ENCODE data around the gene HERC6.
"Not testable (repeated sequence)": the region's sequence is repeated elsewhere in the genome, so short reads cannot be mapped to it uniquely, and the experiment has no call there.

The HERC6 gene

DNA sequence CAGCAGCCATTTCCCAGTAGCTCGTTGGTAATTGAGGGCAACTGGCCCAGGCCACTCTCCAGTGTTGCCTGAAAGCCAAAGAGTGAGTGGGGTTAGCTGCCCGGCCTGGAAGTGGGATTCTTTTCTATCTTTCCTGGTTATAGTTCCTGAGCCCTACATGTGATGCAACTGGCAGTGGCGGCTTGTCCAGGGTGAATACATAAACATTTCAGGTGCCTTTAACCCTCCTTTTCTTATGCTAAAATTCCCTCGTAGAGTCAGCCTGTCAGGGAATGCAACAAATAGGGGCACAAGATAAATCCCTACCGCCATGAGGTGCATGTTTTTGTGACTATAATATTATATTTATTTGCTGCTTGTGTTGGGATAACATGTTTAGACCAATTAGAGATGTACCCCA is 64.8 kb downstream of the HERC6 start:
- in situ Hi-C loops (cut with MboI; ENCODE audit: low sequenced_read_pairs) = no loop called here

DNA sequence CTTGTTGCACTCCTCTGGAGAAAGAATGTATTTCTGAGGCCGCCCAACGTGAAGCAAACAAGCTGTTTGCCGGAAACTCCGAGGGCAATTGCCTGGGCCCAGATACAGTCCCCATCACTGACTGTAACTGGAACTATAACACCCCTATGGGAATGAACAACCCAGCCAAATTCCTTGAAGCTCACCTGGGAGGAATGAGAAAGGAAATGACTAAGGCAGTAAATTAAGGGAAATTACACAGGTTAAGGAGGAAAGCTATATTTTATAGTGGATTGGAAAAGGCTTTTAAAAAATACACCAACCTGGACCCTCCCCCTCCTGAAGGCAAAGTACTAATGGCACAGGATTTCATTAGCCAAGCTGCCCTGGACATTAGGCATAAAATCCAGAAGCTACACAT is 66.6 kb downstream of the HERC6 start:
- in situ Hi-C loops (cut with MboI; ENCODE audit: low sequenced_read_pairs) = no loop called here

DNA sequence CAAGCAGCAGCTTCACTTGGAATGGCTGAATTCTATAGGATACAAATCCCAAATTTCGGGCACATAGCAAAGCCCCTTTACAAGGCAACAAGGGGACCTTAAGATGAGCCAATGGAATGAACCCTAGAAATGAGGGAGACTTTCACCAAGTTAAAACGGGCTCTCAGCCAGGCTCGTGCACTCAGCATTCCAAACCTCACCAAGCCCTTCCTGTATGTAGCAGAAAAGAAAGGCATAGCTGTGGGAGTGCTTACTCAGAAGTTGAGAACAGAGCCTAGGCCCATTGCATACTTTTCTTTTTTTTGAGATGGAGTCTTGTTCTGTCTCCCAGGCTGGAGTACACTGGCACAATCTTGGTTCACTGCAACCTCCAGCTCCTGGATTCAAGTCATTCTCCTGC is 67.5 kb downstream of the HERC6 start:
- in situ Hi-C loops (cut with MboI; ENCODE audit: low sequenced_read_pairs) = no loop called here

DNA sequence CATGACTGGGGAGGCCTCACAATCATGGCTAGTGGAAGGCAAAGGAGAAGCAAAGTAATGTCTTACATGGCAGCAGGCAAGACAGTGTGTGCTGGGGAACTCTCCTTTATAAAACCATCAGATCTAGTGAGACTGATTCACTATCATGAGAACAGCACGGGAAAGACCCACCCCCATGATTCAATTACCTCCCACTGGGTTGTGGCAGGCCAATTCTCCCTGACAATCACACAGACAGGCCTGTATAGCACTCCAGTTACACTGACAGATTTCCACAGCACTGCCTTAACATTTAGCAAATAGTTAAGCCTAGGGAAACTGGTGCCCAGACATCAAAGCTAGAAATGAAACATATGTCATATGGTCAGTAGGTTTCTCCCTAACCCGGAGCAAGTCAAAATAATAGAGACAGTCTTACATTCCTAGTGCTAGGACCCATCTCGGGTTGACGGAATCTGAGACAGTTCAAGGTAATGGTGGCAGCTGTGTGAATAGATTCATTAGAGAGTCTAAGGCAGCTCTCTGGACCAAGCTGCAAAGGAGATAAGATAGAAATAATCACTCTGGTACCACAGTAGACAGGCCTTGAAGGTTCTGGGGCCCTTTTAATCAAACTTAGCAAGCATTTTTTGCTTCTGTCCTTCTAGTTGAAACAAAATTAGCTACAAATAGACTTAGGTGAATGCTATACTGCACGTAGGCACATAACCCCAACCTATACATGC is 68.9 kb downstream of the HERC6 start:
- in situ Hi-C loops (cut with MboI; ENCODE audit: low sequenced_read_pairs) = no loop called here

DNA sequence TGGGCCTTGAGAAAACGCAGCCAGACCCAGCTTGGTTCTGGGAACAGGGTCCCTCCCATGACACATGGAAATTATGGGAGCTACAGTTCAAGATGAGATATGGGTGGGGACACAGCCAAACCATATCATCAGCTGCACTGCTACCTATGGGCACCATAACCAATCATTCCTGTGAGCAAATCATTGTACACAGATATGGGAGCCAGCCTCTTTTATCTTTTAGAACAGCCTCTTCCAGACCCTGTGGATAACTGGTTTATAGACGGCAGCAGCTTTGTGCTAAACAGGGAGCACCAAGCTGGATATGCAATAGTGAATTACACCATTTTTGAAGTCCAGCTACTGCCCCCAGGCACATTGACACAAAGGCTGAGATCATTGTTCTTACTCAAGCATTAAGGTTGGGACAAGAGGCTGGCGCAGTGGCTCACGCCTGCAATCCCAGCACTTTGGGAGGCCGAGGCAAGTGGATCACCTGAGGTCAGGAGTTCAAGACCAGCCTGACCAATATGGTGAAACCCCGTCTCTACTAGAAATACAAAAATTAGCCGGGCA is 69.6 kb downstream of the HERC6 start:
- in situ Hi-C loops (cut with MboI; ENCODE audit: low sequenced_read_pairs) = not testable (repeated sequence)

DNA sequence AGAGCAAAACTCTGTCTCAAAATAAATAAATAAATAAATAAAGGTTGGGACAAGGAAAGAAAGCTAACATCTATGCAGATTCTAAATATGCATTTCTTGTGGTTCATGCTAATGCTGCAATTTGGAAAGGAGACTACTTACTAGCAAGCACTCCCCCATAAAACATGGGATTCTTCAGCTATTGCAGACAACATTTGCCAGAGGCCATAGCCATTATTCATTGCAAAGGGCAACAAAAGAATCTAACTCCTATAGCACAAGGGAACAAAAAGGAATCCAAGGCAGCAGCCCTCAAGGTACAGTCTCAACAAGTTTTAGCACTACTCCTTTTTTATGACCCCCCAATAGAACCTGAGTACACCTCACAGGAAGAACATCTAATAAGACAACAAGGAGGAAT is 70.2 kb downstream of the HERC6 start:
- in situ Hi-C loops (cut with MboI; ENCODE audit: low sequenced_read_pairs) = no loop called here

DNA sequence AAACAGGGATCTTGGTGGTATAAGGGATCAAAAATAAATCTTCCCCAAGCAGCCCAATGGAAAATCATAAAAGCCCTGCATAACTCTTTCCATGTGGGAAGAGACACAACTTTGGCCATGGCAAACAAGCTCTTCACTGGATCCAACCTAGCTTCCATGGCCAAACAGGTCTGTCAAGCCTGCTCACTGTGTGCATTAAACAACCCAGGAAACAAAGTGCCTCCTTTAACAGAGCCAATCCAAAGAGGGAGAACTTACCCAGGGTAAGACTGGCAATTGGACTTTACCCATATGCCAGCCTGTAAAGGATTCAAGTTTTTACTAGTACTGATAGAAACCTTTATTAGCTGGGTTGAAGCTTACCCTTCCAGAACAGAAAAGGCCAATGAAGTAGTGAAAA is 70.6 kb downstream of the HERC6 start:
- in situ Hi-C loops (cut with MboI; ENCODE audit: low sequenced_read_pairs) = no loop called here

DNA sequence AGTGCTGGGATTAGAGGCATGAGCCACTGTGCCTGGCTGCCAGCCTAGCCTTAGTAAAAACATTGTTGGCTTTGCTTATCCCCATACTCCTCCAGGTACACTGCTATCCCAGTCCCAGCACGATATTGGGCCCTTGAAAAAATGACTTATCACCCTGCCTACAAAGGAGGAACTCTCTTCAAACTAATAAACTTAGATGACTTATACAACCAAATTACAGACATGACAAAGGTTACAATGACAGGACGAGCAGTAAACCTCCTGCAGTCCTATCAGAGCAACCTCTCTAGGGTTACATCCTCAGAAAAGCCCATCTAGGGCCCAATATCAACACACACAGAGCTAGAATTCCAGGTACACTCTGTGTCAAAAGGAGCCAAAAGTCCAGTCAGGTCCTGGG is 72.6 kb downstream of the HERC6 start:
- in situ Hi-C loops (cut with MboI; ENCODE audit: low sequenced_read_pairs) = no loop called here

DNA sequence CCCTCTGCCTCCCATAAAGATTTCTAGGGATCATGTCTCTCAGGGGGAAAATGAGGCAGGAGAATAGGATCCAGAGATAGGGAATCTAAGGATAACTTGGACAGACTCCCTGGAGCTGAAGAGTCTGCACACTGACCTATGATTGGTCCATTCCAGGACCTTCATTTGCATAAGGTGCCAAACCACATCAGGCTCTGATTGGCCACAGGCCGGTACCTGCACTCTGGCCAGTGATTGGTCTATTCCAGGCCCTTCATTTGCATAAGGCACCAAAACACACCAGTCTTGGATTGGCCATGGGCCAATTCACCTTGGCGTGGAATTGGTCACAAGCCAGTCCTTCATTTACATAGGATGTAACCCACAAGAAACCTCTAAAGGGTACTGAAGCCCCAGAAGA is 74.3 kb downstream of the HERC6 start:
- in situ Hi-C loops (cut with MboI; ENCODE audit: low sequenced_read_pairs) = no loop called here

DNA sequence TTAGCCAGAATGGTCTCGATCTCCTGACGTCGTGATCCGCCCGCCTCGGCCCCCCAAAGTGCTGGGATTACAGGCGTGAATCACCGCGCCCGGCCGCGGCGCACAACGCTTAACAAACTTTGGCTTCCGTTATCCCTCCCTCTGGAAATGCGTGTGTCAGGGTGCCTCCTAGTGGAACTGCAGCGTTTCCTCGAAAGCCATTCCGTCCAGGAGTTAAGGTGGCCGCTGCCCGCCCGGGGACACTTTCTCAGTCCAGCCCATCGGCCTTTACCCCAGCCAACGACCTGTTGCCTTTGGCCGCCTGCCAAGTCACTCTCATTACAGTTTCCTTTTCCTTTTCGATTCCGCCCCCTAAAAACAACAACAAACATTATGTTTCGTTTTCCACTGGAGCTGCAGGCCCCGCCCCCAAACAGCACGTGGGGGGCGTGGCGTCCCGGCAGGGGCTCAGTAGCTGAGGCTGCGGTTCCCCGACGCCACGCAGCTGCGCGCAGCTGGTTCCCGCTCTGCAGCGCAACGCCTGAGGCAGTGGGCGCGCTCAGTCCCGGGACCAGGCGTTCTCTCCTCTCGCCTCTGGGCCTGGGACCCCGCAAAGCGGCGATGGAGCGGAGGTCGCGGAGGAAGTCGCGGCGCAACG is 78.1 kb downstream of the HERC6 start, which contains the start of gene HERC5:
TSS of gene HERC5 (plus strand) at position 450 of the 637 bp plus-strand sequence. CDS start at position 601, 151 bp downstream.
- in situ Hi-C loops (cut with MboI; ENCODE audit: low sequenced_read_pairs) = no loop called here

DNA sequence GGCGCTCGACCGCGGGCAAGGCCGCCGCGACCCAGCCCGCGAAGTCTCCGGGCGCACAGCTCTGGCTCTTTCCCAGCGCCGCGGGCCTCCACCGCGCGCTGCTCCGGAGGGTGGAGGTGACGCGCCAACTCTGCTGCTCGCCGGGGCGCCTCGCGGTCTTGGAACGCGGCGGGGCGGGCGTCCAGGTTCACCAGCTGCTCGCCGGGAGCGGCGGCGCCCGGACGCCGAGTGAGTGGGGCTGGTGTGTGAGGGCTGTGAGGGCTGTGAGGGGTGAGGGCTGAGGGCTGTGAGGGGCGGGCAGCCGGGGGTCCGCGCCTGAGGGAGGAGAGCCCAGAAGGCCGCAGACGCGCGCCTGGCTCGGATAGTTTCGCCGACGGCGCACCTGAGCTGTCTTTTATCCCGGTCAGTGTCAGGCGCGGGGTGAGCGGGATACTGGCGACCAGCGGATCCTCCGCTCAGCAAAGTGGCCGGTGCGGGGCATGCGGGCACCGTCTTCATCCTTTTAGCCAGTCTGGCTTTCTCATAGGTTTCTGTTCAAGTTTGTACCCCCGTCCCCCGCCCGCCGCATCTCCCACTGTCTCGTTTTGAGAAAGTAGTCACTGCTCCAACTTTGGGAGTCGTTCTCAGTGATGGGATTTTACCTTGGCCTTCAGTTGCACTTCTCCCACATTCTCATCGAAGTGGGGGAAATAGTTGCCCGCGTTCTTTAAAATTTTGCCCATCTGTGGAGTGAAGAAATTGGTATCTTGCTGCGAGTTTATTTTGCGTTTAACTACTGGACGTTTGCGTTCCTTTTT is 78.9 kb downstream of the HERC6 start:
- in situ Hi-C loops (cut with MboI; ENCODE audit: low sequenced_read_pairs) = no loop called here

DNA sequence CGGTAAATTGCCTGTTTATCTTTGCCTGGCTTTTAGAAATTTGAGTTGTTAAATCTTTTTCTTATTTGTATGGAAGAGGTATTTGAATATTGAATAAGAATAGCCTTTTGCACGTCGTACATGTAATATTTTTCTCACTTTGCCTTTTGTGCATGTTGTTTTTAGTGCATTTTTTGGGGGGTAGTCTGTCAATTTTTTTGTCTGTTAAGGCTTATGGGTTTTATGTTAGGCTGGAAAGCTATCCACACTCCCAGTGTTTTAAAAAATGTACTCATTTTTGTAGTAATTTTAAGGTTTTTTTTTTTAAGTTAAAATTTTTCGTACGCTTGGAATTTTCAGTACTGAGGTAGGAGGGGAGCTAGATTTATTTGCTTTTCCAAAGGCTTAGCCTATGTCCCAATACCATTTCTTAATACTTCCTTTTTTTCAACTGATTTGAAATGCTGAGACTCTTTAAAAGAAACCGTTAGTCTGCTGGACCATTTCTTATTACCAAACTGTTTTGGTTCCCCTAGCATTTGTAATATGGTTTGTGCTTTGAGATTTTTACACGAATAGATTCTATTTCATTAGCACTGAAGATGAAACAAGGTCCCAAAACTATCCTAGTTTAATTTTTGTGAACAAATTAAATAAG is 79.6 kb downstream of the HERC6 start:
- in situ Hi-C loops (cut with MboI; ENCODE audit: low sequenced_read_pairs) = no loop called here

DNA sequence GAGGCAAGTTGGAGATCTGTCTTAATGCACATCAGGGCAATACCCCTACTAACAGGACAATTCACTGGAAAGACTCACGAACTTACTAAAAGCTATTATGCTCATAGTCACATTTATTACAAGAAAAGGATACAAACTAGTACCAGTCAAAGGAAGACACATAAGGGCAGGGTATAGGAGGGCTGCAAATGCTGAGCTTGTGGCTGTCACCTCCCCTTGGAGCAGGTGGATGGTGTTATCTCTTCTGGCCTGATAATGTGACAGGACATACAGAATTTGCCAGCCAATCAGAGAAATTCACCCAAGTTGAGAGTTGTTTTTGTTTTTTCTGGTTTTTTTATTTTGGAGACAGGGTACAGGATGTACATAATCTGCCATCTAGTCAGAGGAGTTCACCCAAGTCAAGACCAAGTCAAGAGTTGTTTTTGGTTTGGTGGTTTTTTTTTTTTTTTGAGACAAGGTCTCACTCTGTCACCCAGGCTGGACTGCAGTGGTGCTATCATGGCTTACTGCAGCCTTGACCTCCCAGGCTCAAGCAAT is 87.1 kb downstream of the HERC6 start:
- in situ Hi-C loops (cut with MboI; ENCODE audit: low sequenced_read_pairs) = no loop called here

DNA sequence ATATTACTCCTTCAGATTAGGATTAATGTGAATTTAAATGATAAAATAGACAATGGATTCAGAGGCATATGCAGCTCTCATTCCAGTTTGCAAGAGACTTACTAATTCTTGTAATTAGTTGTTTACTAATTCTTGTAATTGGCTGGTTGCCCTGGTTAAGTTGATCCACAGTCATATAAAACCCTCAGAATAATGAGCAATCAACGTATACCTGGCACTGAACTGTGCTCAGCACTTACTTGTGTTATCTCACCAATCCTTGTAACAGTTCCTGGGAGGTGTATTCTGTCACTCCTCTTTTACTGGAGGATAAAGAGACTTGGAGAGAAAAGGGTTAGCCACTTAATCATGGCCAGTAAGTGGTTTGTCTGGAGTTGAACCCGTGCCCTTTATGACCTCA is 88.7 kb downstream of the HERC6 start:
- in situ Hi-C loops (cut with MboI; ENCODE audit: low sequenced_read_pairs) = no loop called here

DNA sequence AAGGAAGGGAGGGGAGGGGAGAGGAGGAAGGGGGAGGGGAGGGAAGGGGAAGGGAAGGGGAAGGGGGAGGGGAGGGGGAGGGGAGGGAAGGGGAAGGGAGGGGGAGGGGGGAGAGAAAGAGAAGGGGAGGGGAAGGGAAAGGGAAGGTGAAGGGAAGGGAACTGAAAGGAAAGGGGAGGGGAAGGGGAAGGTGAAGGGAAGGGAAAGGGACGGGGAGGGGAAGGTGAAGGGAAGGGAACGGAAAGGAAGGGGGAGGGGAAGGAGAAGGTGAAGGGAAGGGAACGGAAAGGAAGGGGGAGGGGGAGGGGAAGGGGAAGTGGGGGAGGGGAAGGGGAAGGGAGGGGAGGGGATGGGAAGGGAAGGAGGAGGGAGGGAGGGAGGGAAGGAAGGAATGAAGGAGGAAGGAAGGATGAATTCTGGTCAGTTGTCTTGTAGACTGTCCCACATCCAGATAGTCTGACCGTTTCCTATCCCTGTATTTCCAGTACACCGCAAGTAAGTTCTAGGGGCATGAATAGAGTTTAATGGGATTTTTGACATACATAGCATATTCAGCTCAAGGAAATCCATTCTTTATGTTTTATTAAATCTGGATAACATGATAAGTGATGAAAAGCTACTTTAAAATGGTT is 98.7 kb downstream of the HERC6 start:
- in situ Hi-C loops (cut with MboI; ENCODE audit: low sequenced_read_pairs) = no loop called here

DNA sequence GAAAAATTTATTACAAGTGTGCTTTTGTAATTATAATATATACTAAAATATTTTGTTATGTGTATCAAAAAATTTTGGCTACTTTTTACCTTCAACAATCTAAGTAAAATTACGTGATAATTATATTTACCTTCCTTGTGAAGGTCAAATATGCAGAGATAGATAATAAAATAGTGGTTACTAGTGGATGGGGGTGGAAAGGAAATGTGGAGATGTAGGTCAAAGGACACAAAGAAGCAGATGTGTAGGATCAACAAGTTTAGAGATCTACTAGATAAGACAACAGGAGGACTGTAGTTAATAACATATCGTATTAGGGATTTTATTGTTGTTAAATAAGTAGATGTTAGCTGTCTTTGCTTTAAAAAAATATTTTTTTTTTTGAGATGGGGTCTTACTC is 99.6 kb downstream of the HERC6 start:
- in situ Hi-C loops (cut with MboI; ENCODE audit: low sequenced_read_pairs) = no loop called here

DNA sequence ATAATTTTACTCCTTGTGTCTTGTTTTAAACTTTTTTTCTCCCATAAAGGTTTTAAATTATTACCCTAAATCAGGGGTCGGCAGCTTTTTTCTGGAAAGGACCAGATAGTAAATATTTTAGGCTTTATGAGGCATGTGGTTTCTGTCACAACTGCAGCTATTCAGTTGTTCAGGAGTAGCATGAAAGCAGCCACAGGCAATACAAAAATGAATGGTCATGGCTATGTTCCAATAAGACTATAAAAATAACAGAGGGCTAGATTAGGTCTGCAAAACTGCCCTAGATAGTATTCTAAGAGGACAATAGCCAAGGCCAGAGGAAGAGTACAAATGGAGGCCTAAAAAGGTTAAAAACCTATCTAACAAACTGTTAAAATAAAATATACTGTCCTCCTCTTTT is 102.9 kb downstream of the HERC6 start:
- in situ Hi-C loops (cut with MboI; ENCODE audit: low sequenced_read_pairs) = no loop called here

DNA sequence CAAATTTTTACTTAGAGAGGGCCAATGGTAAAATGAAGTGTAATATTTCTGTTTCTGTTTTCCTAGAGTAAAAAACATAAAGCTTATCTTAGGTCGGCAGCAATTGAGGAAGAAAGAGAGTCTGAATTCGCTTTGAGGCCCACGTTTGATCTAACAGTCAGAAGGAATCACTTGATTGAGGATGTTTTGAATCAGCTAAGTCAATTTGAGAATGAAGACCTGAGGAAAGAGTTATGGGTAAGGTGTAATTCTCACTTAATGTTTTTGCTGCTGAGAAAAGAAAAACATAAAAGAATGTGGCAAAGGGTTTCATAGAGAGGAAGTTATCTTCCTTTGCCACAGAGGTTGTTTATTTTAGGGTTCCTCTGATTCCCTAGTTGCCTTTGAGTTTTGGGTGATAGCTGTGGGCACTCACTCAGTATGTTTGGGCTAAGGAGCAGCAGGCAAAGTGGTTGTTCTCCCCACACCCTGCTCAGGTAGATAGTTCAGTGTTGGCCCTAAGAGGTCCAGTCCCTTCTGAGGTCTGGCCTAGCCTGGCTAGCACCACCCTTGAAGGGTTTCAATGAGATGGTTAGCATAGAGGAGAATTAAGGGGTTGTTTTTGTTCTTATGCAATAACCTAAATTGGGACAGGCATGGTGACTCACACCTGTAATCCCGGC is 110.6 kb downstream of the HERC6 start:
- in situ Hi-C loops (cut with MboI; ENCODE audit: low sequenced_read_pairs) = no loop called here
